ENCODE measurements around the gene SLC18A3.

The SLC18A3 gene

DNA sequence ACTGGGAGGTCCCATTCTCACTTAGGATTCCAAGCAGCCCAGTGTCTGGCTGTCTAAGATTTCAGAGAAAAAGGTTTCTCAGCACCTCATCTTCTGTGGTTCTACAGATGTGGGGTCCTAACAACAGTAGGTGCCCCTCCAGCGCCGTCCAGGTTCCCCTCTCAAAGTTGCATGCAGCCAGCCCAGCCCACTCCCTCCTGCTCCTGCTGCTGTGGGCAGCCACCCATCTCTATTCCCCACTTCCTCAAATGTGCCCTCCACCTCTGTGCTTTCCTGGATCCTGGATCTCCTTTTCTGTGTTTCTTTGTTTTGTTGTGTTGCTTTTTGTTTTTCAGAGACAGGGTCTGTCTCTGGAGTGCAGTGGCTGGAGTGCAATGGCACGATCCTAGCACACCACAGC is 13.3 kb upstream of the SLC18A3 start:
- no peak for DNase-seq

DNA sequence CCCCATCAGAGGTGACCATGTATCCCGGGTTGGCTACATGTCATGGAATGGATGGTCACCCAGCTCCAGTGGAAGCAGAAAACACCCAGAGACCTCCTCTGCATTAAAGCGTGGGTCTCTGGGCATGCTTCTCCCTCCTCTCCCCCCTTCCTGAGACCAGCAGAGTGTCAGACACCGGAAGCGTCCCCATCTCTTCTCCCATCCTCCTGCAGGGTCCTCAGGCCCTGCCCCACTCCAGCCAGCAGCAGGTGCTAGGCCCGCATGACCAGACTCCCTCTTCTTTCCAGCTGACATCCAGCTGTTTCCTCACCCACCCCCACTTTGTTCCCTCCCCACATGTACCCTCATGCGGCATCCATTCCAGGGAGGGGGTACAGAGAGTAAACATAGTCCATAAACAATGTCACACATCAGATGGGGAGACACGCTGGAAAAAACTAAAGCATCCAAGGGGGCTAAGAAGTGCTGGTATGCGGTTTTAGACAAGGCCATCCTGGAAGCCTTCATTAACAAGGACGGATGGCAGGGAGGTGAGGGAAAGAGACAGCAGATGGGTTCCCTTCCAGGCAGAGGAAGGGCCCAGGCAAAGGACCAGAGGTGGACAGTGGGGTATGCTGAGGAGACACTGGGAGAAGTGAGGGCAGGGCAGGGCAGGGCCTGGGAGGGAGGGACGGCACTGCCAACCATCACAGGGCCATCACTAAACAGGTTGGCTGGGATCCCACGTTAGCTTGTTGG is 12.5 kb upstream of the SLC18A3 start:
- no peak for DNase-seq

DNA sequence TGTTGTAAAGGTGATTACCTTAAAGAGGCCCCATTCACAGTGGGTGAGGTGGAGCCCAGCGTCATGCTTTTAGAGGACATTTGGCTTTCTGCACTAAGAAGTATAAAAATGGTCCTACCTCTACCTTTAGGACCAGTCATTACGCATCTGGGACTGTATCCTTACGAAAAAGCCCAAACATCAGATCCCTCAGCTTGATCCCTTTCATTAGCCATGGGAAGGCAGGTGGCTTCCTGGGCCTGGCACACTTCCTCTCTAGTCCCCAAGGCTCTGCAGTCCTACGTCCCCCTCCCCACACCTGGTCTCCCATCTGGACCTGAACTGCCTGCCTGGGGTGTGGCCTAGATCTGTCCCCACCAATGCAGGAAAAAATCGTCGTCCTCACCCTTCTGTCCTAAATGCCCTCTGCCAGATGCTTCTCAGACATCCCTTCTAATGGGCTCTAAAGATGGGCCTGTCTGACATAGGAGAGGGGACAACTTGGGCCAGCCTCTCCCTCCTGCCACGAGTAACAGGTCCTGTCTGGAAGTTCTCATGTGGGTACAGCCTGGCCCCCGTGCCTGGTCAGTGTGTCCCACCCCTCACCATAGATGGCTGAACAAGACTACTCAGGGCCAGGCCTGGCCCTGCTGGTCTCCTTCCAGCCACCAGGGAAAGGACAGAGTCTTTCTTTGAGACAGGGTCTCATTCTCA is 11.8 kb upstream of the SLC18A3 start:
- DNase-seq, result no peak

DNA sequence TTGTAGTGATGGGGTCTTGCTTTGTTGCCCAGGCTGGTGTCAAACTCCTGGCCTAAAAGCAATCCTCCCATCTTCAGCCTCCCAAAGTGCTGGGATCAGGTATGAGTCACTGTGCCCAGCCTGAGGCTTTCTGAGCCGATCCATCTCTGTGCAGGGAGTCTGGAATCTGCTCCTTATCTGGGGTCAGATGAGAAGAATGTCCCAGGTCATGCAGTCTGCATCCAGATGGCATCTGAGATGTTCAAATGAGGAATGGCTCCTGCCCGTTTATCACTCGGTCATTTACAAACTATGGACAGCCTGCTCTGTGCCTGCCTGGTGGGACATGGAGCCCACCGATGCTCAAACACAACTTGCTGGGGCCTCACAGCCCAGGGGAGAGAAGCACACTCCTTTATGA is 11.1 kb upstream of the SLC18A3 start:
- no peak for DNase-seq

DNA sequence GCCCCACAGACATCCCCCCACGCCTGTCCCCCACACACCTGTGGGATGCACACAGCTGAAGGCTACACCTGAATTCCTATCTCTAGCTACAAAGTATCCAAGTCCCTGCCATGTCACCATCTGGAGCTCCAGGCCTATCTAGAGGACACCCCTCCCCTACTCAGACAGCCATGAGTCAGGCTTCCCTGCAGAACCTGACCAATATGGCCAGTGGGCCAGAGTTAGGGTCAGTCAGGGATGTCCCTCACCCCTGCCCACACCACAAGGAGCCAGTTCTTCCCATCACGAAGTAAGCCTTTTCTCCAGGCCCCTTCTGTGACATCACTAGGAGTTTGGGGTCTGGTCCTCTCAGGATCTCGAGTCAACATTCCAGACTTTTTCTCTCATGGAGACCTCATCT is 10.6 kb upstream of the SLC18A3 start:
- no peak for DNase-seq

DNA sequence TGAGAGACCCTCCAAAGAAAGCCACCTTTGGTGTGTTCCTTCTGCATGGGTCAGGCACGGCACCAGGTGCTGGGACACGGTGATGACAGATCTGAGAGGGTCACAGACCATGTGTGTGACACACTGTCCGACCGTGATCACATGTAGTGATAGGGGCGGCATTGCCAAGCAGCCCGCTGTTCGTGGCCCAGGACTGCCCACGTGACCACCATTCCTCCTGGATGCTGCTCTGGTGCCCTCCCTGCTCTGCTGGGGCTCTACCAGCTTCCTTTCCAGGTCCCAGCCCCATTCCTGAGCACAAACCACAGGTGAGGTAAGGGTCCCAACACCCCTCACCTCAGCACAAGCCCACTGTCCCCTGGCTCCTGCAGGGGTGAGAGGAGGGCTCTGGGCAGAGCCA is 10.1 kb upstream of the SLC18A3 start:
- DNase-seq, result no peak

DNA sequence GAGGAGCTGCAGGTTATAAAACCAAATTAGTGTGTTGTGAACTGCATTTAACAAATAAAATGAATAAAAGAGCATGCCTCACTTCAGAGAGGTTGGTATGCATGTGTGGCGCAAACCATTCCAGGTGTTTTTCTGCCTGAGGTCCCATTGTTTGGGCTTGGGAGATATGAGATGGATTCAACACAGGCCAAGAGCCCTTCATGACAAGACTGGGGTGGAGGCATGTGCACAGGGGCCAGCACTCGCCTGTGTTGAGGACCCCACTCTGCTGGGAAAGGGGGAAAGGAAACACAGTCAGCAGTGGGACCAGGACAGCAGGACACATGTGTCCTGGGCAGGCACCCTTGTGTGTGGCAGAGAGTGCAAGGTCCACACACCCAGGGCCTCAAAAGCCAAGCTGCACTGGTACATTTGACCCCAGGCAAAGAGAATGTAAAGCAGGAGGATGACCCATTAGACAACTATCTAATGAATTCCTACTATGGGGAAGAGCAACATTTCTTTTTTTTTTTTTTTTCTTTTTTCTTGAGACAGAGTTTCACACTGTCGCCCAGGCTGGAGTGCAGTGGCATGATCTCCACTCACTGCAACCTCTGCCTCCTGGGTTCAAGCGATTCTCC is 9.2 kb upstream of the SLC18A3 start:
- no peak for DNase-seq

DNA sequence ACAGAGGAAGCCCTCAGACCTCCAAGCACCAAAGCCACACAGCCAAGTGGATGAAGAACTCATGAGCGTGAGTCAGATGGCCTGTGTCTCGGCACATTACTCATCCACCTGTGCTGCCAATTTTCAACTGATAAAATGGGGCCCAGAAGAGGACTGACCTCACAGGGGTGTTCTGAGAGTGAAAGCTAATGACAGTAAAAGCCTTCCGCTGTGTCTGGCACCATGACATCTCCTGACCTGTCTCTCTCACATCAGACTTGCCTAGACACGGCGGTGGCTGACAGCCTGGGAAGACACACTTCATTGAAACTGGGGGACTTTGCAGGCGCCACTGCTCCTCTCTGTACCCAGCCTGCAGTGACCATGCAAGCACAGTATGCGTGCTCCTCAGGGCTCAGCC is 8.3 kb upstream of the SLC18A3 start:
- DNase-seq, result no peak

DNA sequence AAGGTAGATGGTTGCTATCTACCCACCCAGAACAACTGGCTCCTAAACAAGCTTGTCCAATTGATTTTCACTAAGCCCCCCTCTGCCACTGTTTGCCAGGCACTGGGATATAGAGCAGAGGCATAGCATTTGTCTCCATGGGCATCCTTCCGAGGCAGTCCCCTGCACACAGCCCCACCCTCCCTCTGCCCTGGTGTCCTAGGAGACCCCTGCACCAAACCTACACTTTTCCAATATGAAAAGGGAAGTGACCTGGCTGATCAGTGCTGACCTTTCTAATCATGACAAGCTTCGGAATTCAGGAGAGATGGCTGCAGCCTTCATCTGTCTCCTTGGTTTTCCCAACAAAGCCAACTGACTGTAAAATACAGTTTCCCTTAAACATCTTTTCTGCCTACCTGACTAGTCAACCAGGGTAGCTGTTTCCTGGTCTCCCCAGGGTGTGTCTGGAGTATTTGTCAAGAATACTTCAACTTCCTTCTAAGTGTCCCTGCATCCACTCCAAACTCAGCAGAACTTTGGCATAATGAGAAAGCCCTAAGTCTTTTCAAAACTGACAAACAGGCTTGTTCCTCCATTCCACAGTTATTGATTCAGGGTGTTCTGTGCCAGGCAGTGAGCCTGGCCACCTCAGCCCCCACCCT is 7.6 kb upstream of the SLC18A3 start:
- no peak for DNase-seq

DNA sequence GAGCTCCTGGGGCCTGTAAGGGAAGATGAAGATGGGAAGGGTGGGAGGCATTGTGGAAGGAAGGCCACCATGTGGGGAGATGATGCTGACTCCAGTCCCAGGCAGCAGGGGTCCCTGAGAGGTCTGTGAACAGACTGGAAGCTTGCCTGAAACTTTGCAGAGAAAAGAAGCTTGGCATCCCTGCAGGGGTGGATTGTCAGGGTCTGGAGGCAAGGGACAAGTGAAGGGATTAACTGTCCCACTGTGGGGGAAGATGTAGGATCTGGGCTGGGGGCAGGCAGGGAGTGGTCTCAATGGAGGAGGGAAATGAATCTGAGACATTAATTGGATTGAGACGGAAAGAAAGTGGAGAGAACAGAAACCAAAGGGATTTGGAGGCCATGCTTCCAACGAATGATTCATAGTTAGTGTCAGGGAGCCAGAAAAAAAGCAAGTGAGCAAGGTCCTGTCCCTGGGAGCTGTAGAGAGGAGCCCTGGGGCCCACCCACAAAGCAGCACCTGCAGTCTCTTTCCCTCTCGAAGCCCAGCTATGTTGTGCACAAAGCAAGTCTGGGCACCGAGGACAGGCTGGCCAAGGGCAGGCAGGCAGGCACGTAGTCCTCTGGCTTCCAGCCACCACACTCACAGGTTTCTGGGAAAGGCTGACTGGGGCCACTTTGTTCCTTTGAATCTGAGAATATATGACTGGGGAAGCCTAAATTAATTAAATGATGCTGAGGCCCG is 4.7 kb upstream of the SLC18A3 start:
- no peak for DNase-seq

DNA sequence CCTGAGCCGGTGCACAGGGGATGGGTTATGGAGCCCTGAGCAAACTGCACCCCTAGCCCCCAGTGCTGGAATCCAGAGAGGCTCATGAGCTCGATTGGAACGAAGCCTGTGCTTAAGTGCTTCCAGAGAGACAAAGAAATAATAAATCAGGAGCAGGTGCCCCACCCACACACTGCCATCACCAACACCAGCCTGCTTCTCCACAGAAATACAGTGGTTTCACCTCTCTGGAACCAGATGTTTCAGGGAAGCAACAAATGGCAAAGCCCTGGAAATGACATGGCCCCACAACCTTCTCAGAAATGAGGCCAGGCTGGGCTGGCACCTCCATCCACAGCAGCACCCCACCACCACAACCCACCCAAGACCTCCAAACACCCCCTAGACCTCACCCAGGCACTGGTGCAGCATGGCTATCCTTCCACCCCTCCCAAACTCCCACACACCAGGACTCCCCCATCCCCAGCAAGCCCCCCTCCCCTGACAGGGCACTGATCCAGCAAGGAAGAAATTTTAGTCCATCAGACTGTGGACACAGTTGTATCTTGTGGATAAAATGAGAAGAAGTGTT is 4.1 kb upstream of the SLC18A3 start:
- no peak for DNase-seq

DNA sequence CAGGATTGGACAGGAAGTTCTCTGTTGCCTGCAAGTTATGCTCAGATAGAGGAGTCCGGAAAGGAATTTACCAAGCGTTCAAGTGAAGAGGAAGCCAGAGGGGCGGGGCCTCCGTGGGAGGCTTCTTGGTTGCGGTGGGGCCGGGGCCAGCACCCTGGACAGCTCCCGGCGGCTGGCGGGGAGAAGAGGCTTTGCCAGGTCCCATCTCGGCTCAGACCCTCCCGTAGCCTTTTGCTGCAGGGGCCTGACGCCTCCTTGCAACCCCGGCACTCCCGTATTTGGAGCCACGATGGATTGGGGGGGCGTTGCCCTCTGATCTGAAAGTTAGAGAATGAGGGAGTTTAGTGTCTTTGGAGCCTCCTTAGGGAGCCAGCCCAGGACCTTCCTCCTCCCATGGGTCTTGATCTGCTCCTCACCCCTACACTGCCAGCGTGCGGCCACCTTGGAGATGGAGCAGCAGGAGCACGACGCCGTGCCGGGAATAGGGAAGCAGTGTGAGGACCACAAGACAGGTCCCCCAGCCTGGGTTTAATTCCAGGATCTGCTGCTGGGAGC is 3.1 kb upstream of the SLC18A3 start:
- DNase-seq, result peak; percentile 56

DNA sequence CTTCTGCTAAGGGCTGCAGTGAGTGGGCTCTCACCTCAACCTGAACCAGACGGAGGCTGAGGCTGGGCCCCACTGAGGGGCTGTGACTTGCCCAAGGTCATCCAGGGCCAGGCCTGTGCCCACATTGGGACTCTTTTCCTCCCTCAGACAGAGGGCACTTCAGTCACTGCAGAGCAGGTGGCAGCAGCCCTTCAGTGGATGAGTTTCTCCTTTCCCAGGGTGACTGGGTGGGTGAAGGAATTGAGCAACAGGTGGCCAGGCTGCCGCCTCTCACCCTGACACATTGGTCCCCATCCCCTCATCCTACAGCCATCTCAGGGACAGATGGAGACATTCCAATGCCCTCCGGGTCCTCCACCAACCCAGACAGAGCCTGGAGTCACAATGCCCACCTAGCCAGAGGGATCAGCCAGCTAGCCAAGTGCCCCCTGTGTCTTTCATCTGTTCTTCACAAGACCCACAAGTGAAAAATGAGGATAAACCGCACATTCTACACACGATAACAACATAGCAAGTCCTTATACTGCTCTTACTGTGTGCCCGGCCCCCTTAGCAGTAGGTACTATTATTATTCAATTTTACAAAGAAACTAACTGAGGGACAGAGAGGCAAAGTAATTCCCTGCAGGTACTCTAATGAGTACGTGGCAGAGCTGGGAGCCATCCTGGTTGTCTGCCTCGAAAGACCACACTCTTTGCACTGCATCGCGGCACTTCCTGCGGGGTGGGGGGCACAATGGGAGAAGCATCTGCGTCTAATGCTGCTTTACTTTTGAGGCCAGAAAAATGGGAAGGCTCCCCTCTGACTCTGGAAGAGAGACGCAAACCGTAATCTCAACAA is 1.7 kb upstream of the SLC18A3 start:
- no peak for DNase-seq

DNA sequence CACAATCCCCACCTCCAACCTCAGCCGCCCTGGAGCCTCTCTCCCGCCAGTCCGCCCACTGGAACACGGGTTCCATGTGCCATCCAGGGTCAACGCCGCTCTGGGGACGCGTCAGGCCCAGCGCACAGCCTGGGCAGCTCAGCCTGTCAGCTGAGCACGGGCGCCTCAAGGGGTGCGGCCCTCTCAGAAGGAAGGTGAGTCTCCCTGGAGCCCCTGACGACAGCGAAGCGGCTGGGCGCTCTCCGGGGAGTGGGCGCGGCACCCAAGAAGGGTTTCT is 1.2 kb upstream of the SLC18A3 start:
- DNase-seq, result no peak

DNA sequence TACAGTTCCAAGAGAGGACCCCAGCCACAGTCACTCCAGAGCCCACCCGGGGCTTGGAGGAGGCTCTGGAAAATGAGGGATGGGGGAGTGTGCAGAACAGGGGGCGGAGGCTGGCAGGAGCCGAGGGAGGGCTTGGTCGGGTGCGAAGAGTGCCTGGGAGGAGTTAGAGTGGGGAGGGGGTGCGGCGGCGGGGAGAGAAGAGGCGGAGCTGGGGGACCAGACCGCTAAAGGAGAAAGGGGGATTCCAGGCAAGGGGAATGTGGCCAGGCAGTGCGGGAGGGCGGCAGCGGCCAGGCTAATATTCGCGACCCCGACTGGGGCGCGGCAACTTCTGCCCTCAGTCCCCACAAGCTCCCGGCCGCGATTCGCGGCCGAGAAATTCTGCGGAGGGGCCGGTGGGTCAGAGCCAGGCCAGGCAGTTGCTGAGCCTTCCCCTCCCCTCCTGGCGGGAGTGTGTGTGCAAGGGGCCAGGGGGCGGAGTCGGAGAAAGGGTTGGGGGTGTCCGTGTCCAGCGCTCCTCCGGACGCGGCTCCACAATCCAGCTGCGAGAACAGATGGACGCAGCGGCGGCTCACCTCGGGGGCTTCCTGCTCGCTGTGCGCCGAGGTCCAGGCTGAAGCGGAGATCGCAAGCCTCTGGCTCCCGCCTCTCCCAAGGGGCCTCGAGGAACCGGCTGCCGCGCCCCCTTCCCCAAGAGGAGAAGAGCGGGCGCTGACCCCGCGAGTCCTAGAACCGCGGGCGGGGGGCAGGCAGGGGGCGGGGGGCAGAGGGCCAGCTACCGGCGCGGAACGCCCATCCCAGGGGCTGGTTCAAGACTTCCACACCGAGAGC is 612 bp upstream of the SLC18A3 start:
- no peak for DNase-seq

DNA sequence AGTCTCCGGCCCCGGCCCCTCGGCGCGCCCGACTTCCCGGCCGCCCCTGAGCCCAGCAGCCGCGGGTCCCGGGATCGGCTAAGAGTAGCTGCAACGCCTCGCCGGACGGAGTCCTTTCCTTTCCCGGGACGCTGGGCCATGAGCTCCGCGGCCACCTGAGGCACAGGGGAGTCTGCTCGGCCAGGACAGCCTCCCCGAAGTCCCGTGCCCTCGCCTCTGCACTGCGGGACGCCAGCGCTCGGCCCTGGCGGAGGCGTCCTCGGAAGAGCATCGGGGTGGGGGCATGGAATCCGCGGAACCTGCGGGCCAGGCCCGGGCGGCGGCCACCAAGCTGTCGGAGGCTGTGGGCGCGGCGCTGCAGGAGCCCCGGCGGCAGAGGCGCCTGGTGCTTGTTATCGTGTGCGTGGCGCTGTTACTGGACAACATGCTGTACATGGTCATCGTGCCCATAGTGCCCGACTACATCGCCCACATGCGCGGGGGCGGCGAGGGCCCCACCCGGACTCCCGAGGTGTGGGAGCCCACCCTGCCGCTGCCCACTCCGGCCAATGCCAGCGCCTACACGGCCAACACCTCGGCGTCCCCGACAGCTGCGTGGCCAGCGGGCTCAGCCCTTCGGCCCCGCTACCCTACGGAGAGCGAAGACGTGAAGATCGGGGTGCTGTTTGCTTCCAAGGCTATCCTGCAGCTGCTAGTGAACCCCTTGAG is 502 bp downstream of the SLC18A3 start:
- DNase-seq, result no peak

DNA sequence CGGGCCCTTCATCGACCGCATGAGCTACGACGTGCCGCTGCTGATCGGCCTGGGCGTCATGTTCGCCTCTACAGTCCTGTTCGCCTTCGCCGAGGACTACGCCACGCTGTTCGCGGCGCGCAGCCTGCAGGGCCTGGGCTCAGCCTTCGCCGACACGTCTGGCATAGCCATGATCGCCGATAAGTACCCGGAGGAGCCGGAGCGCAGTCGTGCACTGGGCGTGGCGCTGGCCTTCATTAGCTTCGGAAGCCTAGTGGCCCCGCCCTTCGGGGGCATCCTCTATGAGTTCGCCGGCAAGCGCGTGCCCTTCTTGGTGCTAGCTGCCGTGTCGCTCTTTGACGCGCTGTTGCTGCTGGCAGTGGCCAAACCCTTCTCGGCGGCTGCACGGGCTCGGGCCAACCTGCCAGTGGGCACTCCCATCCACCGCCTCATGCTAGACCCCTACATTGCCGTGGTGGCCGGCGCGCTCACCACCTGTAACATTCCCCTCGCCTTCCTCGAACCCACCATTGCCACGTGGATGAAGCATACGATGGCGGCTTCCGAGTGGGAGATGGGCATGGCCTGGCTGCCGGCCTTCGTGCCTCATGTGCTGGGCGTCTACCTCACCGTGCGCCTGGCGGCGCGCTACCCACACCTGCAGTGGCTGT is 1.2 kb downstream of the SLC18A3 start:
- DNase-seq, result no peak

DNA sequence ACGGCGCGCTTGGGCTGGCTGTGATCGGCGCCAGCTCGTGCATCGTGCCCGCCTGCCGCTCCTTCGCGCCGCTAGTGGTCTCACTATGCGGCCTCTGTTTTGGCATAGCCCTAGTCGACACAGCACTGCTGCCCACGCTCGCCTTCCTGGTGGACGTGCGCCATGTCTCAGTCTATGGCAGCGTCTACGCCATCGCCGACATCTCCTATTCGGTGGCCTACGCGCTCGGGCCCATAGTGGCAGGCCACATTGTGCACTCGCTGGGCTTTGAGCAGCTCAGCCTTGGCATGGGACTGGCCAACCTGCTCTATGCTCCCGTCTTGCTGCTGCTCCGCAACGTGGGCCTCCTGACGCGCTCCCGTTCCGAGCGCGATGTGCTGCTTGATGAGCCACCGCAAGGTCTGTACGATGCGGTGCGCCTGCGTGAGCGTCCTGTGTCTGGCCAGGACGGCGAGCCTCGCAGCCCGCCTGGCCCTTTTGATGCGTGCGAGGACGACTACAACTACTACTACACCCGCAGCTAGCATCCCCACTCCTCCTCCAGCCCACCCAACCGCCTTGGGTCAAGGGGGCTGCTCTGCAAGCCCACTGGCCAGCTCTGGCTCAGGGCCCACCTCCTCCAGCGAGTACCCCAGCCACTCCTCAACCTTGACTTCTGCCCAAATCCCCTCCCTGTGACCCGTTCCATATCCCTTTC is 1.9 kb downstream of the SLC18A3 start:
- DNase-seq, result no peak
